Measurements from ENCODE around the gene PIM3.

DNA sequence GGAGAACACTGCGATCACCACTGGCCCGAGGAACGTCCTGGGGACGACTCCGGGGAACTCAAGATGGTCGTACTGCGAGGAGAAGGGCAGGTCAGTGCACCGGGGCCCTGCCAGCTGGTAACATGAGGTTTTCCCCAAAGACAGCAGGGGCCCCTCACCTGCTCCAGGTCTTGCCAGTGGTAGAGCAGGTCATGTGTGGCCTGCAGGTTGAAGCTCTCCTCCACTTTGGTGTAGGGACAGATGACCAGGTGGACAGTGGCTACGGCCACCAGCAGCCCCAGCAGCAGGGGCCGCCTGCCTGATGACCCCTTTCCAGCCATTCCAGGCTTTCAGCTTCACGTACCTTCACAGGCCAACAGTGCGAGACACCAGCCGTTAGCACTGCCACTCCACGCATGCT is 47.1 kb upstream of the PIM3 start:
- TF ChIP-seq, protein P1, sequence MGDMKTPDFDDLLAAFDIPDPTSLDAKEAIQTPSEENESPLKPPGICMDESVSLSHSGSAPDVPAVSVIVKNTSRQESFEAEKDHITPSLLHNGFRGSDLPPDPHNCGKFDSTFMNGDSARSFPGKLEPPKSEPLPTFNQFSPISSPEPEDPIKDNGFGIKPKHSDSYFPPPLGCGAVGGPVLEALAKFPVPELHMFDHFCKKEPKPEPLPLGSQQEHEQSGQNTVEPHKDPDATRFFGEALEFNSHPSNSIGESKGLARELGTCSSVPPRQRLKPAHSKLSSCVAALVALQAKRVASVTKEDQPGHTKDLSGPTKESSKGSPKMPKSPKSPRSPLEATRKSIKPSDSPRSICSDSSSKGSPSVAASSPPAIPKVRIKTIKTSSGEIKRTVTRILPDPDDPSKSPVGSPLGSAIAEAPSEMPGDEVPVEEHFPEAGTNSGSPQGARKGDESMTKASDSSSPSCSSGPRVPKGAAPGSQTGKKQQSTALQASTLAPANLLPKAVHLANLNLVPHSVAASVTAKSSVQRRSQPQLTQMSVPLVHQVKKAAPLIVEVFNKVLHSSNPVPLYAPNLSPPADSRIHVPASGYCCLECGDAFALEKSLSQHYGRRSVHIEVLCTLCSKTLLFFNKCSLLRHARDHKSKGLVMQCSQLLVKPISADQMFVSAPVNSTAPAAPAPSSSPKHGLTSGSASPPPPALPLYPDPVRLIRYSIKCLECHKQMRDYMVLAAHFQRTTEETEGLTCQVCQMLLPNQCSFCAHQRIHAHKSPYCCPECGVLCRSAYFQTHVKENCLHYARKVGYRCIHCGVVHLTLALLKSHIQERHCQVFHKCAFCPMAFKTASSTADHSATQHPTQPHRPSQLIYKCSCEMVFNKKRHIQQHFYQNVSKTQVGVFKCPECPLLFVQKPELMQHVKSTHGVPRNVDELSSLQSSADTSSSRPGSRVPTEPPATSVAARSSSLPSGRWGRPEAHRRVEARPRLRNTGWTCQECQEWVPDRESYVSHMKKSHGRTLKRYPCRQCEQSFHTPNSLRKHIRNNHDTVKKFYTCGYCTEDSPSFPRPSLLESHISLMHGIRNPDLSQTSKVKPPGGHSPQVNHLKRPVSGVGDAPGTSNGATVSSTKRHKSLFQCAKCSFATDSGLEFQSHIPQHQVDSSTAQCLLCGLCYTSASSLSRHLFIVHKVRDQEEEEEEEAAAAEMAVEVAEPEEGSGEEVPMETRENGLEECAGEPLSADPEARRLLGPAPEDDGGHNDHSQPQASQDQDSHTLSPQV (IDR thresholded peaks at IDR 0.05): no peak
- TF ChIP-seq EP300 (IDR thresholded peaks at IDR 0.05; ENCODE audit: borderline replicate concordance in 1 of 2, control insufficient read depth in 1 of 2, low read depth in 2 of 2, low read length in 2 of 2) (no peak), SP1 (IDR thresholded peaks at IDR 0.05; ENCODE audit: low read depth, low read length) (no peak)
